Pericardium fibroblast (primary cell): ENCODE measurements around the gene MARK1. TPM values are rescaled to one million over a fixed set of nuclear protein-coding genes. Genes with fewer than 3 reads are reported as not detected.

Experiments
- total RNA-seq: library from RNA; depleted of rRNA; stranded (reverse); fragments of >200 nt; gene quantifications from 2 replicates; pipeline ENCODE4 v1.2.3, GENCODE V29; 2015

Gene MARK1
- 0.93 and 0.94 TPM in 2 replicates for total RNA-seq

DNA sequence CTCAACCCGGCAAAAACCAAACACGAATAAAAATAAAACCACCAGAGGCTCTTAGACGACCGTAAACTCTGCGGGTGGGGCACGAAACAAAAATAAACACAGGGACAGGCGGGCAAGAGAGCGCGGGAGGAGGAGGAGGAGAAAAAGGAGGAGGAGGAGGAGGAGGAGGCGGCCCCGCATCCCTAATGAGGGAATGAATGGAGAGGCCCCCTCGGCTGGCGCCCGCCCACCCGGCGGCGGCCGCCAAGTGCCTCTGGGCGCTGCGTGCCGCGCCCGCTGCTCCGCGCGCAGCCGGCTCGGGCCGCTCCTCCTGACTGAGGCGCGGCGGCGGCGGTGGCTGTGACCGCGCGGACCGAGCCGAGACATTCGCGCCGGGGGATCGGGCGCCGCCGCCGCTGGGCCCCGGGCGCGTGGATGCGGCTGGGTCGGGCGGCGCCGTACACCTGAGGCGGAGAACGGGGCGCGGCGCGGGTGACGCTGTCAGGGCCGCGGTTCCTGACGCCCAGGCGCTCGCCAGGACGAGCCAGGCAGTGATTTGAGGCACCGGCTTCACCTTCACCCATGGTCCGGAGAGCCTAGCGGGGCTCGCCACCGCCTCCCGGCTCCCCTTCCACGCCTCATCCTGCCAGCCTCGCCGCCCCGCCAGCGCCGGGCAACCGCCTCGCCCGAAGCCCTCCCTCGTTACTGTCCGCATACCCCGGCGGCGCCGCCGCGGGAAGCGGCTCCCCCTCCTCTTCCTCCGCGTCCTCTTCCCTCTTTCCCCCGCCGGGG, at the start of gene MARK1:
Gene MARK1 (plus strand): TSS at position 229 of the 771 bp plus-strand sequence. CDS start 687 bp downstream, outside the sequence.

DNA sequence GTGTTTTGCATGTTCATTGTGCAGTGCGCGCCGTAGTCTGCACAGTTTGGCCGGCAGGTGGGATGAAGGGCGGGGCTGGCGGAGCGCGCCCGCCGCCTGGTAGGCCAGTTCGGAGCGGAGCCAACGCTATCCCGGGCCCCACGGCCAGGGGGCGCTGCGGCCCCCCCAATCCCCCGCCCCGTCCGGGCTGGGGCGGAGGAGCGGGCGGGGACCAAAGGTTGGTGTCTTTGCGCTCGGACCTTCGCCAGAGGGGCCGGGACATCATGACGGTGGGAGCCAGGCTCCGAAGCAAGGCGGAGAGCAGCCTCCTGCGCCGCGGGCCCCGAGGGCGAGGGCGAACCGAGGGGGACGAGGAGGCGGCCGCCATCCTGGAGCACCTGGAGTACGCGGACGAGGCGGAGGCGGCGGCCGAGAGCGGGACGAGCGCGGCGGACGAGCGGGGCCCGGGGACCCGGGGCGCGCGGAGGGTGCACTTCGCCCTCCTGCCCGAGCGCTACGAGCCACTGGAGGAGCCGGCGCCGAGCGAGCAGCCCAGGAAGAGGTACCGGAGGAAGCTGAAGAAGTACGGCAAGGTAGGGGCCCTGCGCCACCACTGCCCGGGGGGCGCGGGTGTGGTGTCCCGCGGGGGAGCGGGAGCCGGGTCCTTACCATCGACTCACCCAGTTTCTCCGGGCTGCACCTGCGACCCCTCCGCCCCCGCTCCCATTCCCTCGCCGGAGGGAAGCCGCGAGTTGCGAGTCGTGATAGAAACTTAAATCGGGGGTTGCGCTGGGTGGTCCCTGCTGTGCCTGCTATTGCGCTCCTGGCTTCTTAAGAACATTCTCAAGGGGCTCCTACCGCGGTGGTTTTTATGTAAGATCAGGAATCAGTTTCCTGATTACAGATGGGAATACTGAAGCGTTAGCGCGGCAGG, 162.5 kb downstream of the MARK1 start, which contains the start of gene C1orf115:
Gene C1orf115 (plus strand): TSS at position 224 of the 913 bp plus-strand sequence. CDS start 40 bp downstream, at position 264.

Other genes with a start within 250 kb of the MARK1 start
- gene C1orf115, start 162.2 kb downstream of the MARK1 start, total RNA-seq = 1.8 and 3.6 TPM in 2 replicates
- 3.2 and 7.6 TPM in 2 replicates for gene MTARC2, start 220.2 kb downstream of the MARK1 start, total RNA-seq